ENCODE results near the gene FAM170B. TPM values are rescaled to one million over a fixed set of nuclear protein-coding genes. Genes with fewer than 3 reads are reported as not detected.

Gene FAM170B
- total RNA-seq, 1 donor = not detected

- no peak overlapping the region for H3K4me2 ChIP-seq (ENCODE audit: insufficient read depth, low read length)
- H3K79me2 ChIP-seq (ENCODE audit: insufficient read depth, low read length) = no peaks in the 10 kb centered on the region
- H3K27ac ChIP-seq (ENCODE audit: low read depth, low read length) = no peak overlapping the region
- H3K4me1 ChIP-seq (ENCODE audit: insufficient read depth, low read length) = peaks cover 18% of the 10 kb centered on the region
- no peaks in the 10 kb centered on the region for H4K20me1 ChIP-seq (ENCODE audit: insufficient read depth, low read length)
- H2AFZ ChIP-seq (ENCODE audit: low read length) = no peak overlapping the region
- no peak overlapping the region for H3K4me3 ChIP-seq (ENCODE audit: insufficient read depth, low read length)
- H3K36me3 ChIP-seq (ENCODE audit: insufficient read depth, low read length) = no peaks in the 10 kb centered on the region
- DNase-seq (ENCODE audit: insufficient read length, low spot score, missing footprints) = no peak
- H3K9me3 ChIP-seq (ENCODE audit: low read depth, low read length) = no peaks in the 10 kb centered on the region
- no peaks in the 10 kb centered on the region for H3K27me3 ChIP-seq (ENCODE audit: insufficient read depth, low read length)
- TF ChIP-seq CTCF (IDR thresholded peaks at IDR 0.05; ENCODE audit: extremely low read depth, low read depth, low read length) = no peak
Observed at GRCh38 chr10:49158915-49159314, 25.1 kb upstream of the FAM170B start.

GRCh38 chr10:49158404-49158803 lies 24.6 kb upstream of the FAM170B start:
- no peak overlapping the region for H3K27ac ChIP-seq (ENCODE audit: low read depth, low read length)
- no peaks in the 10 kb centered on the region for H3K79me2 ChIP-seq (ENCODE audit: insufficient read depth, low read length)
- DNase-seq (ENCODE audit: insufficient read length, low spot score, missing footprints) = no peak
- H3K27me3 ChIP-seq (ENCODE audit: insufficient read depth, low read length) = no peaks in the 10 kb centered on the region
- H3K36me3 ChIP-seq (ENCODE audit: insufficient read depth, low read length) = no peaks in the 10 kb centered on the region
- TF ChIP-seq CTCF (IDR thresholded peaks at IDR 0.05; ENCODE audit: extremely low read depth, low read depth, low read length) = no peak
- H3K9me3 ChIP-seq (ENCODE audit: low read depth, low read length) = no peaks in the 10 kb centered on the region
- H3K4me1 ChIP-seq (ENCODE audit: insufficient read depth, low read length) = peaks cover 16% of the 10 kb centered on the region
- no peak overlapping the region for H3K4me2 ChIP-seq (ENCODE audit: insufficient read depth, low read length)
- H2AFZ ChIP-seq (ENCODE audit: low read length) = no peak overlapping the region
- H4K20me1 ChIP-seq (ENCODE audit: insufficient read depth, low read length) = no peaks in the 10 kb centered on the region
- H3K4me3 ChIP-seq (ENCODE audit: insufficient read depth, low read length) = no peak overlapping the region

GRCh38 chr10:49157229-49157628 lies 23.4 kb upstream of the FAM170B start:
- Histone ChIP-seq H3K4me3 (ENCODE audit: insufficient read depth, low read length) (no peak overlapping the region), H3K27me3 (ENCODE audit: insufficient read depth, low read length) (no peaks in the 10 kb centered on the region), H4K20me1 (ENCODE audit: insufficient read depth, low read length) (no peaks in the 10 kb centered on the region), H3K27ac (ENCODE audit: low read depth, low read length) (no peak overlapping the region), H2AFZ (ENCODE audit: low read length) (no peak overlapping the region), H3K4me1 (ENCODE audit: insufficient read depth, low read length) (peaks cover 13% of the 10 kb centered on the region), H3K9me3 (ENCODE audit: low read depth, low read length) (no peaks in the 10 kb centered on the region), H3K4me2 (ENCODE audit: insufficient read depth, low read length) (no peak overlapping the region), H3K79me2 (ENCODE audit: insufficient read depth, low read length) (no peaks in the 10 kb centered on the region), H3K36me3 (ENCODE audit: insufficient read depth, low read length) (no peaks in the 10 kb centered on the region)
- no peak for DNase-seq (ENCODE audit: insufficient read length, low spot score, missing footprints)
- no peak for TF ChIP-seq CTCF (IDR thresholded peaks at IDR 0.05; ENCODE audit: extremely low read depth, low read depth, low read length)

GRCh38 chr10:49154641-49155040 lies 20.8 kb upstream of the FAM170B start:
- no peak for TF ChIP-seq CTCF (IDR thresholded peaks at IDR 0.05; ENCODE audit: extremely low read depth, low read depth, low read length)
- Histone ChIP-seq H3K27me3 (ENCODE audit: insufficient read depth, low read length) (no peaks in the 10 kb centered on the region), H3K27ac (ENCODE audit: low read depth, low read length) (no peak overlapping the region), H3K9me3 (ENCODE audit: low read depth, low read length) (no peaks in the 10 kb centered on the region), H3K4me3 (ENCODE audit: insufficient read depth, low read length) (no peak overlapping the region), H3K79me2 (ENCODE audit: insufficient read depth, low read length) (no peaks in the 10 kb centered on the region), H4K20me1 (ENCODE audit: insufficient read depth, low read length) (no peaks in the 10 kb centered on the region), H3K4me2 (ENCODE audit: insufficient read depth, low read length) (no peak overlapping the region), H3K36me3 (ENCODE audit: insufficient read depth, low read length) (no peaks in the 10 kb centered on the region), H2AFZ (ENCODE audit: low read length) (no peak overlapping the region), H3K4me1 (ENCODE audit: insufficient read depth, low read length) (peaks cover 4% of the 10 kb centered on the region)
- DNase-seq (ENCODE audit: insufficient read length, low spot score, missing footprints) = peak; percentile 59
